Glutamatergic neuron (in vitro differentiated cells): Measurements from ENCODE around the gene IGLL1. TPM values are rescaled to one million over a fixed set of nuclear protein-coding genes. Genes with fewer than 3 reads are reported as not detected.

ENCODE experiments used
- DNase-seq: peaks from one replicate; pipeline ENCODE4 v3.0.0; 2022
- H3K27ac Mint-ChIP-seq: one replicate; pipeline ENCODE4 v1.8.0; 2020; ENCODE audit warnings: mild to moderate bottlenecking, mixed read lengths, inconsistent platforms; ENCODE audit not compliant: unreplicated experiment
- H3K27me3 Mint-ChIP-seq: one replicate; pipeline ENCODE4 v1.8.0; 2020; ENCODE audit warnings: mild to moderate bottlenecking, moderate library complexity, mixed read lengths, inconsistent platforms; ENCODE audit not compliant: unreplicated experiment
- H3K36me3 Mint-ChIP-seq: one replicate; pipeline ENCODE4 v1.8.0; 2020; ENCODE audit warnings: mild to moderate bottlenecking, mixed read lengths, inconsistent platforms; ENCODE audit not compliant: unreplicated experiment
- H3K4me1 Mint-ChIP-seq: one replicate; pipeline ENCODE4 v1.8.0; 2020; ENCODE audit warnings: mild to moderate bottlenecking, low read depth, mixed read lengths, inconsistent platforms; ENCODE audit not compliant: unreplicated experiment
- H3K4me3 Mint-ChIP-seq: one replicate; pipeline ENCODE4 v1.8.0; 2020; ENCODE audit warnings: mild to moderate bottlenecking, mixed read lengths, inconsistent platforms; ENCODE audit not compliant: unreplicated experiment
- H3K9me3 Mint-ChIP-seq: one replicate; pipeline ENCODE4 v1.8.0; 2020; ENCODE audit warnings: mild to moderate bottlenecking, moderate library complexity, mixed read lengths, inconsistent platforms; ENCODE audit not compliant: unreplicated experiment
- total RNA-seq: library from RNA; stranded (reverse); fragmentation: NEBNext Ultra II Directional; extraction: Animal tissue kit (Norgen Biotek cat#: 25700); gene quantifications from one replicate; pipeline ENCODE4 v1.2.1, GENCODE V29; 2021; ENCODE audit not compliant: unreplicated experiment
- TF ChIP-seq, protein P1 (sequence below): fragments of 200-600 bp; sonication (generic); IDR thresholded peaks from one replicate; pipeline ENCODE4 v1.5.0; 2021; ENCODE audit not compliant: partially characterized antibody, unreplicated experiment

IGLL1 gene
- total RNA-seq, 1 donor from 2014 or later = not detected

DNA sequence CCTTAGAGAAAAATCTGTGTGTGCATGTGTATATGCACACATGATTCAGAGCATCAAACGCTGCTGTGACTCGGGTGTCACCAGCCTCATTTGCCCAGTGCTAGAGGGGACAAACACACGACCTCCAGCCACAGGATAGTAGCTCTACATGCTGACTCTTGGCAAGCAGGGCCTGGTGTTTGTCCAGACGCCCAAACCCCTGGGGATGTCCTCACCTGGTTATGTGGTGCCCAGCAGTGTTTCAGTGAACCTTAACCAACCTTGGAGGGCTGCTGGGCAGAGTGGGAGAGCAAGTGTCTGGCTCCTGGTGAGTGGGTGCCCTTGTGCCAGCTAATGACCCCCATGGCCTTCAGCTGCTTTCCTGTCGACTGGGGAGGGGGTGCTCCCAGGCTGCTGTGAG is 26.7 kb downstream of the IGLL1 start:
- H3K4me1 Mint-ChIP-seq = peaks cover 7% of the 10 kb centered on the region
- peaks cover under 1% of the 10 kb centered on the region for H3K9me3 Mint-ChIP-seq
- no peak for DNase-seq
- H3K27me3 Mint-ChIP-seq = peaks cover 4% of the 10 kb centered on the region
- TF ChIP-seq, protein P1, sequence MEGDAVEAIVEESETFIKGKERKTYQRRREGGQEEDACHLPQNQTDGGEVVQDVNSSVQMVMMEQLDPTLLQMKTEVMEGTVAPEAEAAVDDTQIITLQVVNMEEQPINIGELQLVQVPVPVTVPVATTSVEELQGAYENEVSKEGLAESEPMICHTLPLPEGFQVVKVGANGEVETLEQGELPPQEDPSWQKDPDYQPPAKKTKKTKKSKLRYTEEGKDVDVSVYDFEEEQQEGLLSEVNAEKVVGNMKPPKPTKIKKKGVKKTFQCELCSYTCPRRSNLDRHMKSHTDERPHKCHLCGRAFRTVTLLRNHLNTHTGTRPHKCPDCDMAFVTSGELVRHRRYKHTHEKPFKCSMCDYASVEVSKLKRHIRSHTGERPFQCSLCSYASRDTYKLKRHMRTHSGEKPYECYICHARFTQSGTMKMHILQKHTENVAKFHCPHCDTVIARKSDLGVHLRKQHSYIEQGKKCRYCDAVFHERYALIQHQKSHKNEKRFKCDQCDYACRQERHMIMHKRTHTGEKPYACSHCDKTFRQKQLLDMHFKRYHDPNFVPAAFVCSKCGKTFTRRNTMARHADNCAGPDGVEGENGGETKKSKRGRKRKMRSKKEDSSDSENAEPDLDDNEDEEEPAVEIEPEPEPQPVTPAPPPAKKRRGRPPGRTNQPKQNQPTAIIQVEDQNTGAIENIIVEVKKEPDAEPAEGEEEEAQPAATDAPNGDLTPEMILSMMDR = no peak
- H3K4me3 Mint-ChIP-seq = no peak overlapping the region
- H3K36me3 Mint-ChIP-seq = no peaks in the 10 kb centered on the region
- H3K27ac Mint-ChIP-seq = no peak overlapping the region

DNA sequence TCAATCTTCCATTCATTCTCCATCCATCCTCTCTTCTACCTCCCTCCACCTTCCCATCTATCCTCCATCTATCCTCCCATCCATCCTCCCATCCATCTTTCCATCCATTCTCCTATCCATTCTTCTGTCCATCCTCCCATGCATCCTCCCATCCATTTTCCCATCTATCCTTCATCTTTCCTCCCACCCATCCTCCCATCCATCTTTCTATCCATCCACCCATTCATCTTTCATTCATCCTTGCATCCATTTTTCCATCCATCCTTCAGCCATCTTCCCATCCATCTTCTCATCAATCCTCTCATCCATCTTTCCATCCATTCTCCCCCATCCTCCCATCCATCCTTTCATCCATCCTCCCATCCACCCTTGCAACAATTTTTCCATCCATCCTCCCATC is 27.5 kb downstream of the IGLL1 start:
- H3K36me3 Mint-ChIP-seq = peaks cover 7% of the 10 kb centered on the region
- TF ChIP-seq, protein P1 = no peak
- no peak overlapping the region for H3K4me3 Mint-ChIP-seq
- no peak overlapping the region for H3K27ac Mint-ChIP-seq
- no peak for DNase-seq
- H3K27me3 Mint-ChIP-seq = peaks cover 3% of the 10 kb centered on the region
- peaks cover 1% of the 10 kb centered on the region for H3K9me3 Mint-ChIP-seq
- peaks cover 6% of the 10 kb centered on the region for H3K4me1 Mint-ChIP-seq

DNA sequence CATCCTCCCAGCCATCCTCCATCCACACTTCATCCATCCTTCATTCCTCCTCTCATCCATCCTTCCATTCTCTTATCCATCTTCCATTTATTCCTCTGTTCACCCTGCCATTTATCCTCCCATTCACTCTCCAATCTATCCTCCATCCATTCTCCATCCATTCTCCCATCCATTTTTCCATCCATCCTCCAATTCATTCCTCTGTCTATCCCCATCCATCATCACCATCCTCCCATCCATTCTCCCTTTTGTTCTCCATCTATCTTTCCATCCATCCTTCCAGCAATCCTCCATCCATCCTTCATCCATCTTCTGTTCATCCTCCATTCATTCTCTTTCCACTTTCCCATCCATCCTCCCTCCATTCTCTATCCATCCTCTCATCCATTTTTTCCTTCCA is 28.7 kb downstream of the IGLL1 start:
- TF ChIP-seq, protein P1 = no peak
- Mint-ChIP-seq H3K9me3 (peaks cover 1% of the 10 kb centered on the region), H3K27me3 (peaks cover 2% of the 10 kb centered on the region), H3K4me1 (peaks cover 3% of the 10 kb centered on the region), H3K27ac (no peak overlapping the region), H3K36me3 (peaks cover 10% of the 10 kb centered on the region), H3K4me3 (no peak overlapping the region)
- DNase-seq = no peak

DNA sequence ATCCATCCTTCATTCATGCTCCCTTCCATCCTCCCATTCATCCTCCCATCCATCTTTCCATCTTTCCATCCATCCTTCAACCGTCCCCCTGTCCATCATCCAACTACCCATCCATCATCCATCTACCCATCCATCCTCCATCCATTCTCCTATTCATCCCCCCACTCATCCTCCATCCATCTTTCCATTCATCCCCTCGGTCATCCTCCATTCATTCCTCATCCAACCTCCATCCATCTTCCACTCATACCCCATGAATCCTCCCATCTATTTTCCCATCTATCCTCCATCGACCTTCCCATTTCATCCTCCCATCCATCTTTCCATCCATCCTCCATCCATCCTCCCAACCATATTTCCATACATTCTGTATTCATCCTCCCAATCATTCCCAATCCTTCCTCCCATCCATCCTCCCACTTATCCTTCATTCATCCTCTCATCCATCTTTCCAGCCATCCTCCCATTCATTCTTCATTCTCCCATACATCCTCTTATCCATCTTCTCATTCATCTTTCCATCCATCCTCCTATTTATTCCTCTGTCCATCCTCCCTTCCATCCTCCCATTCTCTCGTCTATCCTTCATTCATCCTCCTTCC is 29.9 kb downstream of the IGLL1 start:
- Mint-ChIP-seq H3K4me3 (no peak overlapping the region), H3K27ac (no peak overlapping the region), H3K9me3 (peaks cover 1% of the 10 kb centered on the region), H3K36me3 (peaks cover 17% of the 10 kb centered on the region), H3K27me3 (peaks cover 2% of the 10 kb centered on the region), H3K4me1 (peaks cover 2% of the 10 kb centered on the region)
- TF ChIP-seq, protein P1 = no peak
- no peak for DNase-seq

DNA sequence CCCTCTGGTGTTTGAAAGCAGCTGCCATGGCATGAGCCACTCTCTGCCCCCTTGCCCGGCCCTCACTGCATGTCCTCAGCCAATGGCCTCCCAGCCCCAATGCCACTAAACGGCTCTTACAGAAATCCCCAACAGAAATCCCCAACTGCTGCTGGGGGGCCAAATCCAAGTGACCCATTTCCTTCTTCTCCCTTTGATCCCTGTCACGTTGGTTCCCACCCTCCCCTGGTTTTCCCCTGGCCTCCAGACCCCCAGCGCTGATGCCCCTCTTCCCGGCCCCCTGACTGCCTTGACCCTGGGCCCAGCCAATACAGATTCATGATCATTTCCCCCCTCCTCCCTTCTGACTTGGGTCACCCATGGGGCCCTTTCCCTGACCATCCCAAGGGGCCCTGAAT is 30.9 kb downstream of the IGLL1 start:
- peaks cover 1% of the 10 kb centered on the region for H3K9me3 Mint-ChIP-seq
- no peak for DNase-seq
- no peak overlapping the region for H3K4me3 Mint-ChIP-seq
- H3K36me3 Mint-ChIP-seq = peaks cover 17% of the 10 kb centered on the region
- no peaks in the 10 kb centered on the region for H3K27me3 Mint-ChIP-seq
- peaks cover under 1% of the 10 kb centered on the region for H3K4me1 Mint-ChIP-seq
- H3K27ac Mint-ChIP-seq = no peak overlapping the region
- TF ChIP-seq, protein P1 = no peak
